ENCODE measurements around the gene ZDHHC5.
A peak's percentile ranks its signal among the peaks of the same experiment; 100 is the strongest.

The ZDHHC5 gene

DNA sequence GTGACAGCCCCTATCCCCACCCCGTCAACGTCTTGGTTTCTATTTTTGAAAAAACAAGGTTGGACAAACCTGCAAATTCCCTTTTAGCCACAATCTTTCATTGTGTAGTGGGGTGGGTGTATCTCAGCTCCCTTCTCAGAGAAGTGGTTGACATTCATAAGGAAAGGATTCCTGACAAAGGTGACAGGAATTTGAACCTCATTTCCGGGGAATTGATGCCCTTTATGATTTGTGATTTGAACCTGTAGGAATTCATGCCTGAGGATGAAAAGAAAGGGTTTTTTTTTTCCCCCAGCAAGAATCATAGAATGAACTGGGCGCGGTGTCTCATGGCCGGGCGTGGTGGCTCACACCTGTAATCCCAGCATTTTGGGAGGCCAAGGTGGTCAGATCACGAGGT is 32.7 kb upstream of the ZDHHC5 start:
- no peak overlapping the region for H3K4me3 ChIP-seq (ENCODE audit: low read length in 2 of 2)
- H3K9me3 ChIP-seq (ENCODE audit: control insufficient read depth in 2 of 2, low read length in 2 of 2), result no peaks in the 10 kb centered on the region
- H3K27ac ChIP-seq (ENCODE audit: low read length), result no peak overlapping the region
- H3K4me1 ChIP-seq (ENCODE audit: control insufficient read depth, insufficient read depth, low read length), result peaks cover 22% of the 10 kb centered on the region
- H3K9ac ChIP-seq (ENCODE audit: low read length in 2 of 2), result no peak overlapping the region
- no peaks in the 10 kb centered on the region for H3K36me3 ChIP-seq (ENCODE audit: control insufficient read depth in 2 of 2, insufficient read depth in 2 of 2, low read length in 2 of 2)
- no peaks in the 10 kb centered on the region for H3K27me3 ChIP-seq (ENCODE audit: control insufficient read depth in 1 of 2, insufficient read depth in 2 of 2, low read length in 2 of 2)

DNA sequence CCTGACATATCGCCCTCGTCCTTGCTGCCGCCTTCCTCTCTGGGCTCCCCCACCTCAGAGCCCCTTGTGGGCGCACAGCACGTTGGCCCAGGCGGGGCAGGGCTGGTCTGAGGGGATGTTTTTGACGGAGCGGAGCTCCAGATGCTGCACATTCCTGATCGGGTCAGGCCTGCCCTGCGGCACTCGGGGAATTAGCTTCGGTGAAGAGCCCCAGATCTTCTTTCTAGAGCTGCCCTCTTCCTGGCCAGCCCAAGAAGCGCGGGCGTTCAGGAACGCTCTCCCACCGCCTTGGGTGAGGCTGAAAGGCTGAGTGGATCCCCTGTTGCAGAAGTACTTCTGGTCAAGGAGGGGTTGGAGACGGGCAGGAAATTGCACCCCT is 30.3 kb upstream of the ZDHHC5 start:
- Histone ChIP-seq H3K4me3 (ENCODE audit: low read length in 2 of 2) (peak overlapping the region; percentile 87 to 89), H3K36me3 (ENCODE audit: control insufficient read depth in 2 of 2, insufficient read depth in 2 of 2, low read length in 2 of 2) (no peaks in the 10 kb centered on the region)

DNA sequence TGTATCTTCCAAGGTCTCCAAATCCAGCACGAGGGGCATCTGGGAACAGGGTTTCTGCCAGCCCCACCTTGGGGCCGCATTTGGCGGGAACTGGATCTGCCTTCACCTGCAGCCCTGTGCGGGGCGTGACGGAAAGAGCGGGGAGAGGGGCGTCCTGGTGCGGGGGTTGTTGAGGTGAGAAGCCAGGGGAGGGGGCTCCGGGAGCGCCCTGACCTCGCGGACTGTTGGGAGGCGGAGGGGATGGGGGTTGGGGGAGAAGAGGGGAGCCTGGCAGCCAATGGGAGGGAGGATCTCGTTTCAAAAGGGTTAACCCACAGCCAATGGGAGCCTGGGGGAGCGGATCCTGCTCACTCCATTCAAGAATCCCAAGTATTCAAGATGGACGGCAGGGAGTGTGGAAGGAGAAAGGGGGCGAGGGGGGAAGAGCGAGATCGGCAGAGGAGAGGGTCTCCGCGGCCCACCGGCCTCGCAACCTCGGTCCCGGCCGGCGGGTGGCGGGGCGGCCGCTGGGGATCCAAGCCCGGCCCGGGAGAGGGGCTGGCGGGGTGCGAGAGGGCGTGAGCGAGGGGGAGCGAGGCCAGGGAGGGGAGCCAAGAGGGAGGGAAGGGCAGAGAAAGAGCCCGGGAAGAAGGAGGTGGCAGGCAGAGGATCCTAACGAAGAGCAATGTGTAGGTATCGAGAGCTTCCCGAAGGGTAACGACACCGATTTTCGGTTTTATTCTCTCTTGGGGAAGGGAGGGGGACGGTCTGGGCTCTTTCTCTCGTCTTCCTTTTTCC is 29.7 kb upstream of the ZDHHC5 start:
- peaks cover 33% of the 10 kb centered on the region for H3K4me1 ChIP-seq (ENCODE audit: control insufficient read depth, insufficient read depth, low read length)
- H3K27ac ChIP-seq (ENCODE audit: low read length), result no peak overlapping the region
- peak overlapping the region; percentile 78 to 79 for H3K9ac ChIP-seq (ENCODE audit: low read length in 2 of 2)
- H3K9me3 ChIP-seq (ENCODE audit: control insufficient read depth in 2 of 2, low read length in 2 of 2), result no peaks in the 10 kb centered on the region
- peak overlapping the region; percentile 87 to 89 for H3K4me3 ChIP-seq (ENCODE audit: low read length in 2 of 2)
- no peaks in the 10 kb centered on the region for H3K36me3 ChIP-seq (ENCODE audit: control insufficient read depth in 2 of 2, insufficient read depth in 2 of 2, low read length in 2 of 2)
- no peaks in the 10 kb centered on the region for H3K27me3 ChIP-seq (ENCODE audit: control insufficient read depth in 1 of 2, insufficient read depth in 2 of 2, low read length in 2 of 2)

More for the DNA sequence above, 30.3 kb upstream of the ZDHHC5 start:
- no peaks in the 10 kb centered on the region for H3K9me3 ChIP-seq (ENCODE audit: control insufficient read depth in 2 of 2, low read length in 2 of 2)
- no peaks in the 10 kb centered on the region for H3K27me3 ChIP-seq (ENCODE audit: control insufficient read depth in 1 of 2, insufficient read depth in 2 of 2, low read length in 2 of 2)
- peaks cover 33% of the 10 kb centered on the region for H3K4me1 ChIP-seq (ENCODE audit: control insufficient read depth, insufficient read depth, low read length)
- peak overlapping the region; percentile 47 to 79 for H3K9ac ChIP-seq (ENCODE audit: low read length in 2 of 2)
- H3K27ac ChIP-seq (ENCODE audit: low read length), result no peak overlapping the region

DNA sequence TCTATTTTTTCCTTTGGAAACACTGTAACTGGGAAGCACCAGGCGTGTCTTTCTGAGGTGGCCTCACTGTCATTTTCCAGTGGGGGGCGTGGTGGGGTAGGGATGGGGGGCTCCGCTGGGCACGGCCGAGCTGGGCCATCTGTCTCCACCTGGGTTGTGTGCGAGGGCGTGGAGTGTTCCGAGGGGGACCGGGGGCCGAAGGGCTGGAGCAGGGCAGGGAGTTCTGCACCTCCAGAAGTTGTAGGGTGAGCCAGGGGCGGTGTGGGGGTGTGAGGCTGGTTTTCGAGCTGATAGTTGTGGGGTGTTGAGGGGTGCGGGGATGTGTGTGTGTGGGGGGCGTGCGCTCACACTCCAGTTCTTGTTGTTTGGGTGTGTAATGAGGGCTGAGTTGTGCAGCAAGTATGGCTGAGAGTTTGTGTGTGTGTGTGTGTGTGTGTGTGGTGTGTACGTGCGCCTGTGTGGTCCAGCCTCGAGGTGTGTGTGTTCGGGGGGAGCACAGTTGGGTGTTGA is 29.0 kb upstream of the ZDHHC5 start:
- Histone ChIP-seq H3K27ac (ENCODE audit: low read length) (no peak overlapping the region), H3K27me3 (ENCODE audit: control insufficient read depth in 1 of 2, insufficient read depth in 2 of 2, low read length in 2 of 2) (no peaks in the 10 kb centered on the region), H3K9ac (ENCODE audit: low read length in 2 of 2) (peak overlapping the region; percentile 78 to 79)

DNA sequence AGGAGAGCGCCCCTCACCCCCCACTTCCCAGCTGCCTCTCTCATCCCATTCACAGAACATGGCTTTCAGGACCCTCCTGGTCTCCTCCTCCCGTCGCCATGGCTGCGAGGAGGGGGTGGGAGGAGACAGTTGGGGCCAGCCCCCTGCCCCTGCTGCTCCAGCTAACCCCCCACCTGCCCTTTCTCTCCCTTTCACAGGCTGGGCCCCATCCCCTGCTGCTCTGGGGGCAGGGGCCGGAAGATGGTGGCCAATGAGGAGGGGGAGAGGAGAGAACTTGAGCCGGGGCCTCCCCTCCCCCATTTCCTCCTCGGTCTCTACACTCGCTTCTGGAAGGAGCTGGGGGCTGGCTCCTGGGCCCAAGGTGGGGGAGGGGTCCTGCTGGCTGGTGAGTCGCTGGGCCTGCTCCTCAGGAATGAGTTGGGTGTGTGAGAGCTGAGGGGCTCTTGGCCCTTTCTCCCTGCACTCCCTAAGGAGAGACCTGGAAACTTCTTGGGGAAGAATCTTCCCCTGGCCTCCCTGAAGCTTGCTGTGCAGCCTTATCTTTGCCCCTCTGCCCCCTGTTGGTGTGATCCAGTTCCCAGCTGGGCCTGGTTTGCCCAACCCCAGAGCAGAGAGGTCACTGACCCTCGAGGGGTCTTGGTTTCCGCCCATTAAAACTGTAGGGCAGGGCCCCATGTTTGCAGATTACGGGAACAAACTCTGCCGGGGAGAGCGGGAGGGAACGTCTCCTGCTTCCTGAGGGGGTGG is 28.4 kb upstream of the ZDHHC5 start:
- H3K27me3 ChIP-seq (ENCODE audit: control insufficient read depth in 1 of 2, insufficient read depth in 2 of 2, low read length in 2 of 2), result no peaks in the 10 kb centered on the region
- H3K36me3 ChIP-seq (ENCODE audit: control insufficient read depth in 2 of 2, insufficient read depth in 2 of 2, low read length in 2 of 2), result no peaks in the 10 kb centered on the region
- peak overlapping the region; percentile 13 to 79 for H3K9ac ChIP-seq (ENCODE audit: low read length in 2 of 2)
- H3K27ac ChIP-seq (ENCODE audit: low read length), result no peak overlapping the region
- no peaks in the 10 kb centered on the region for H3K9me3 ChIP-seq (ENCODE audit: control insufficient read depth in 2 of 2, low read length in 2 of 2)
- peaks cover 37% of the 10 kb centered on the region for H3K4me1 ChIP-seq (ENCODE audit: control insufficient read depth, insufficient read depth, low read length)
- H3K4me3 ChIP-seq (ENCODE audit: low read length in 2 of 2), result peak overlapping the region; percentile 87 to 89

More for the DNA sequence above, 29.0 kb upstream of the ZDHHC5 start:
- Histone ChIP-seq H3K9me3 (ENCODE audit: control insufficient read depth in 2 of 2, low read length in 2 of 2) (no peaks in the 10 kb centered on the region), H3K36me3 (ENCODE audit: control insufficient read depth in 2 of 2, insufficient read depth in 2 of 2, low read length in 2 of 2) (no peaks in the 10 kb centered on the region), H3K4me1 (ENCODE audit: control insufficient read depth, insufficient read depth, low read length) (peaks cover 33% of the 10 kb centered on the region), H3K4me3 (ENCODE audit: low read length in 2 of 2) (peak overlapping the region; percentile 87 to 89)

DNA sequence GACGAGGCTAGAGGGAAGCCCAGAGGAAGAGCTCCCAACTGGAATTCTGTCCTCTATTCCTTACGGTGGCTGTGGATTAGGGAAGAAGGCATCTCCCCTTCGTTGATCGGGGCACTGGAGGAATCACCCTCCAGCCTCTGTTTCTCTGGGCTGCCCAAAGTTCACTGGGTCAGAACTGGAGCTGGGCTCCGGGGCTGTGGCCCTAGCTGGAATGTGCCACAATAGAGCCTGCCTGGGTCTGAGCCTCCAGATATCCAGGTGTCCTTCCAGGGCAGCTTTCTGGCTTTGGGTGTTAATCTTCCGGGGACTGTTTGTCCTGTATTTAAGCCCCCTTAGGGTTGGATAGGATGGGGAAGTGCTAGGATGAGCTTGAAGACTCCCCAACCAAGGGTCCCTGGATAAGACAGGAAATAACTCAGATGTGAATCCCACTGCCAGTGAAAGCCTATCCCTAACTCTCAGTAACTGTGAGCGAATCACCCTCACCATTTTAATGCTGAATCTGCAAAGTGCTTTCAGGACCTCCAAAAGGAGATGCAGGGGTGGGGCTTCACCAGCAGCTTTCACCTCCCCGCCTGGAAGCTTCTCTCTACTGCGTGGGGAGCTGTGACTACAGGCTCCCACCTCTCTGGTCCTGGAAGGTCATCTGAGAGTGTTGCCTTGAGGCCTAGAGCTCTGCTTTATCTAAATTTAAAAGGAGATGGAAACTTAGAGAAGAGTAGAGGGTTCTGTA is 27.7 kb upstream of the ZDHHC5 start:
- no peak overlapping the region for H3K9ac ChIP-seq (ENCODE audit: low read length in 2 of 2)
- H3K27ac ChIP-seq (ENCODE audit: low read length), result no peak overlapping the region
- no peaks in the 10 kb centered on the region for H3K36me3 ChIP-seq (ENCODE audit: control insufficient read depth in 2 of 2, insufficient read depth in 2 of 2, low read length in 2 of 2)
- no peaks in the 10 kb centered on the region for H3K27me3 ChIP-seq (ENCODE audit: control insufficient read depth in 1 of 2, insufficient read depth in 2 of 2, low read length in 2 of 2)
- H3K4me3 ChIP-seq (ENCODE audit: low read length in 2 of 2), result peak overlapping the region in 1 of 2 donors; percentile 89
- no peaks in the 10 kb centered on the region for H3K9me3 ChIP-seq (ENCODE audit: control insufficient read depth in 2 of 2, low read length in 2 of 2)
- H3K4me1 ChIP-seq (ENCODE audit: control insufficient read depth, insufficient read depth, low read length), result peaks cover 45% of the 10 kb centered on the region

DNA sequence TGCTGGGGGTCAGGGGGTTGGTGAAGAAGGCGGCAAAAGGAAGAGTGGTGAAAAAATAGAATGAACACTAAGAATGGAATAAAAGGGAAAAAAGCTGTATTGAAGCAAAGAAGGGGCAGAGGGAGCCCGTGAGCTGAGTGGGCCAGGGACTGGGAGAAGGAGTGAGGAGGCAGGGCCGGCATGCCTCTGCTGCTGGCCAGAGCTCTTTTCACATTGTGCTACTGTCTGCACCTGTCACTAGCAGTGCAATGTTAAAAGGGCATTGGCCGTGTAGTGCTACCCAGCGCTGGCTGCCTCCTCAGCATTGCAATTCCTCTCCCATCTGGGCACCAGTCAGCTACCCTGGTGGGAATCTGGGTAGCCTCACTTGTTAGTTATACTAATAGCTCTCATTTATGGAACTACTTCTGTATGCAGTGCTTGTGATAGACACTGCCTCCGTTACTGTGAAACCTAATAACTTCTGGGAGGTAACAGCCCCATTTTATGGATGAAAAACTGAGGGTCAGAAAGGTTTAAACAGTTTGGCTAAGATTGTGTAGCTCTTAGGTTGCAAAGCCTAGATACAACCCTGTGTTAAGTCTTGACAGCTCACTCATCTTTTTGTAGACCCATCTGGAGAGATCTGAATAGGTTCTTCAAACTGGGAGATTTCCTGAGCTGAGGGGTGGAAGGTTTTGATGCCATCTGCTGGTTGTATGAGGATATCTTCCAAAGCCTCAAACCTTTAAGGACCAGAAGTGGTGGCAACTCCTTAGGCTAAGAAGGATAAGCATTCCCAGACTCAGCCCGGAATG is 26.7 kb upstream of the ZDHHC5 start:
- no peak overlapping the region for H3K9ac ChIP-seq (ENCODE audit: low read length in 2 of 2)

DNA sequence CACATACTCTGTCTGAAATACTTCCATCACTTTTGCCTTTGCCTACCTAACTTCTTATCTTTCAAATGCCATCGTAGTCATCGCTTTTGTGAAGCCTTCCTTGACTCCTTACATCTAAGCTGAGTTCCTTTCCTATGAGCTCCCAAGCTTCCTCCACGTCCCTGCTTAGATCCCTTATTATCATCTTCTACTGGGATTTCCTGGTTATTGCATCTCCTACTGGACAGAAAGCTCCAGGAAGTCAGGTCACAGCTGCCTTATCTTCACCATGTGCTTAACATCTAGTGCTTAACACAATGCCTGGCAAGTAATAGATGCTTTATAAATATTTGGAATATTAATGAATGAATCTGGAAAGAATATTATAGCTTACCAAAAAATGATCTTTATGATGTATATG is 24.1 kb upstream of the ZDHHC5 start:
- Histone ChIP-seq H3K9ac (ENCODE audit: low read length in 2 of 2) (no peak overlapping the region), H3K9me3 (ENCODE audit: control insufficient read depth in 2 of 2, low read length in 2 of 2) (no peaks in the 10 kb centered on the region), H3K27me3 (ENCODE audit: control insufficient read depth in 1 of 2, insufficient read depth in 2 of 2, low read length in 2 of 2) (peaks cover 31 to 33% of the 10 kb centered on the region in 2 donors), H3K27ac (ENCODE audit: low read length) (no peak overlapping the region), H3K4me1 (ENCODE audit: control insufficient read depth, insufficient read depth, low read length) (peaks cover 63% of the 10 kb centered on the region), H3K4me3 (ENCODE audit: low read length in 2 of 2) (no peak overlapping the region), H3K36me3 (ENCODE audit: control insufficient read depth in 2 of 2, insufficient read depth in 2 of 2, low read length in 2 of 2) (no peaks in the 10 kb centered on the region)

More for the DNA sequence above, 26.7 kb upstream of the ZDHHC5 start:
- Histone ChIP-seq H3K27me3 (ENCODE audit: control insufficient read depth in 1 of 2, insufficient read depth in 2 of 2, low read length in 2 of 2) (peaks cover 5 to 7% of the 10 kb centered on the region in 2 donors), H3K9me3 (ENCODE audit: control insufficient read depth in 2 of 2, low read length in 2 of 2) (no peaks in the 10 kb centered on the region), H3K4me3 (ENCODE audit: low read length in 2 of 2) (no peak overlapping the region), H3K4me1 (ENCODE audit: control insufficient read depth, insufficient read depth, low read length) (peaks cover 52% of the 10 kb centered on the region), H3K27ac (ENCODE audit: low read length) (no peak overlapping the region), H3K36me3 (ENCODE audit: control insufficient read depth in 2 of 2, insufficient read depth in 2 of 2, low read length in 2 of 2) (no peaks in the 10 kb centered on the region)

DNA sequence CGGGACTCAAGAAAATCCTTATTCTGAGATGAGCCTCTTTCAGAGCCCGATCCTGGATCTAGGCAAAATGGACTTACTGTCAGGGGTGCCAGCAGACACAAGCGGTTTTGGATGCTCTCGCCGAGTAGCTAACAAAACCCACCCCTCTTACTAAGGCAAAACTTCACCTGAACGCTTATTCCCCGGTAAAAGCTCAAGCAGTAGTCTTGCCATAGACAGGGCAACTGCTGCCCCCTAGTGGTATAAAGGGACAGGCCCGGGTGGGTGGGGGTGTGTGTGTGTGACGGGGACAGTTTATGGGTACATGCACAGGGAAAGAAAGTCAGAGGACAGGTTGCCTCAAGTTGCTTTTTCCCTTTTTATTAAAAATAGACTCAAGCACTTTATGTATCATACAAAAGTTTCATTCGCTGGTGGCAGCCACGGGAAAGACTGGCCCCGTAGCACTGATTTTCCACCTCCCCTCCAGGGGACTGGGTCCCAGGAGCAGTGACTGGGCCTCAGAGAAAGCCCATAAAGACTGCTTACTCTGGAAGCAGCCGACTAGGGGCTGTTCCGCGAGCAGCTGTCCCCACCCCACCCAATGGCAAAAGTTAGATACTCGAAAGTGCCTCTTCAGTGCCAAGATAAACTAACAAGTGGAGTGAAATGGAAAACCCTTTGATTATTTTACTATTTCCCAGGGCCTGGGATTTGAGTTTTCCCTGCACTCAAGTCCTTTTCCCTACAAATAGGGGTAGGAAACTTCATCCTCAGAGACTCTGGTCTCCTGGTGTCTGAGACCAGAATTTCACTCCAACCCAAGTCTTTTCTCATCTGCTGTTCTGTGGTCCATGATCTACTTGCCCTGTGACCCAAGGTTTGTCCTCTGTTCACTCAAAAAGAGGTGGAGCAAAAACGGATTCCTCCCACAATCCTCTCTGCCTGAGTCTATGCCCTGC is 22.9 kb upstream of the ZDHHC5 start:
- peak overlapping the region; percentile 2 for H3K27ac ChIP-seq (ENCODE audit: low read length)
- H3K9me3 ChIP-seq (ENCODE audit: control insufficient read depth in 2 of 2, low read length in 2 of 2), result no peaks in the 10 kb centered on the region
- peaks cover 40 to 41% of the 10 kb centered on the region in 2 donors for H3K27me3 ChIP-seq (ENCODE audit: control insufficient read depth in 1 of 2, insufficient read depth in 2 of 2, low read length in 2 of 2)
- H3K36me3 ChIP-seq (ENCODE audit: control insufficient read depth in 2 of 2, insufficient read depth in 2 of 2, low read length in 2 of 2), result no peaks in the 10 kb centered on the region
- H3K4me3 ChIP-seq (ENCODE audit: low read length in 2 of 2), result no peak overlapping the region
- H3K9ac ChIP-seq (ENCODE audit: low read length in 2 of 2), result peak overlapping the region in 1 of 2 donors; percentile 12
- H3K4me1 ChIP-seq (ENCODE audit: control insufficient read depth, insufficient read depth, low read length), result peaks cover 60% of the 10 kb centered on the region

All from stomach smooth muscle (tissue), 2 donors.